K562 (cell line): ENCODE results near the gene VAPB. TPM values are rescaled to one million over a fixed set of nuclear protein-coding genes. Genes with fewer than 3 reads are reported as not detected.

Source experiments
- BRCA1 ChIP-seq, 2 experiments: fragments of 450-650 bp in 1 of 2; sonication (generic) in 1 of 2; formaldehyde crosslinking in 1 of 2; IDR thresholded peaks; 2 replicates each; pipeline versions ENCODE4 v1.5.0 to v1.6.1; 2017 to 2020; ENCODE audit warnings: mild to moderate bottlenecking in 1 of 2, missing genetic modification reagents in 1 of 2
- FOXK1 ChIP-seq: sonication (generic); formaldehyde crosslinking; IDR thresholded peaks from 2 replicates; pipeline ENCODE4 v1.8.0; 2022; ENCODE audit warnings: missing genetic modification reagents, mild to moderate bottlenecking, borderline replicate concordance
- ILF3 ChIP-seq: fragments of 450-650 bp; IDR thresholded peaks from 2 replicates; pipeline ENCODE4 v1.6.1; 2018; ENCODE audit warnings: antibody characterized with exemption, mild to moderate bottlenecking, moderate library complexity, borderline replicate concordance
- SIN3B ChIP-seq: fragments of 450-650 bp; IDR thresholded peaks from 2 replicates; pipeline ENCODE4 v1.6.1; 2017; ENCODE audit warnings: low read depth, mild to moderate bottlenecking, moderate library complexity
- polyA plus RNA-seq, 8 experiments: library from polyadenylated mRNA; depleted of rRNA in 4 of 8; stranded (reverse) in 5 of 8; unstranded in 3 of 8; fragments of >200 nt; fragmentation: Nextera tagmentation in 2 of 8; fragmentation: Illumina TruSeq in 1 of 8; extraction: Ambion mirVana in 2 of 8; extraction: Trizol in 1 of 8; gene quantifications; 2 replicates each; pipeline versions ENCODE4 v1.2.1 to v1.2.3, GENCODE V29; 2011 to 2014; ENCODE audit warnings: inconsistent platforms in 1 of 8, missing spikeins in 1 of 8
- total RNA-seq, 7 experiments: library from RNA; depleted of rRNA in 6 of 7; stranded (reverse); fragments of >200 nt in 6 of 7; fragmentation: Illumina TruSeq in 2 of 7; extraction: Trizol in 2 of 7; gene quantifications; 2 replicates each; pipeline versions ENCODE4 v1.2.1 to v1.2.3, GENCODE V29; 2011 to 2021; ENCODE audit warnings: low replicate concordance in 1 of 7
- TF ChIP-seq, protein P1 (sequence below), 2 experiments: fragments of 450-650 bp in 1 of 2; sonication (generic) in 1 of 2; formaldehyde crosslinking in 1 of 2; IDR thresholded peaks; 2 replicates each; pipeline versions ENCODE4 v1.7.1 to v1.9.0; 2016 to 2022; ENCODE audit warnings: inconsistent platforms in 1 of 2, mild to moderate bottlenecking in 1 of 2, missing genetic modification reagents in 1 of 2

Gene VAPB
- total and polyA plus RNA-seq, 9 of the 15 experiments (the other 6 are each of a cell fraction or from before 2014, with no cell fraction given) = 3.4 to 51.0 (median 27.9) TPM

DNA sequence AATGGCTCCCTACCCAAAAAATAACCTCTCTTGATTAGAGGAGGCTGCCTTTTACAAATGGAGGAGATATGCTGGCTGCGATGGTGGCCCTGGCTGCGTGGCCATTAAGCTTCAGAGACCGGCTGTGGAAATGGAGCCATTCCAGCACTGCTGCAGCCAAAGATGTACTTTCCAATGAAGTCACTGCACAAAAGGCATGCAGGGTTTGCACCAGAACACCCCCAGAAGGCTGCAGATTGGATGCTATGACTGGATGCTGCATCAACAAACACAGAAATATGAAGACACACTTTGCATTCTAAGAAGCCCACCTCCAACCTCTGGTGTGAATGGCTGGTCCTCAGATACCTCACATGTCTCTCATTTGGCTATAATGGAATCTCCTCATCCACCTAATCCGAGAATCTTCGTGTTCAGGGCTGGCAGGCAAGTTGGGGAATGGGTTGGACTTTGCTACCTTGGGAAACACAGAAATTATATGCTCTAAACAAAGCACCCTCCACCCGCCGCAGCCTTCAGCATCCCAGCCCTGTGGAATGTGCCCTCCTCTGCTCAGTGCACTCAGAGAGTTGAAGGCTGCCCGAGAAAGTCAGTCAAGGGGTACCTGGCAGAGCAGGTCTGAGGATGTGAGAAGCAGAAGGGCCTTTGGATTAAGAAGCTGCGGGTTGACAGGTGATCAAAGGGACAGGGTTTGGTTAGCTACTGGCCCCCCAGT, 90.9 kb downstream of the VAPB start (continued):
- TF ChIP-seq, protein P1, sequence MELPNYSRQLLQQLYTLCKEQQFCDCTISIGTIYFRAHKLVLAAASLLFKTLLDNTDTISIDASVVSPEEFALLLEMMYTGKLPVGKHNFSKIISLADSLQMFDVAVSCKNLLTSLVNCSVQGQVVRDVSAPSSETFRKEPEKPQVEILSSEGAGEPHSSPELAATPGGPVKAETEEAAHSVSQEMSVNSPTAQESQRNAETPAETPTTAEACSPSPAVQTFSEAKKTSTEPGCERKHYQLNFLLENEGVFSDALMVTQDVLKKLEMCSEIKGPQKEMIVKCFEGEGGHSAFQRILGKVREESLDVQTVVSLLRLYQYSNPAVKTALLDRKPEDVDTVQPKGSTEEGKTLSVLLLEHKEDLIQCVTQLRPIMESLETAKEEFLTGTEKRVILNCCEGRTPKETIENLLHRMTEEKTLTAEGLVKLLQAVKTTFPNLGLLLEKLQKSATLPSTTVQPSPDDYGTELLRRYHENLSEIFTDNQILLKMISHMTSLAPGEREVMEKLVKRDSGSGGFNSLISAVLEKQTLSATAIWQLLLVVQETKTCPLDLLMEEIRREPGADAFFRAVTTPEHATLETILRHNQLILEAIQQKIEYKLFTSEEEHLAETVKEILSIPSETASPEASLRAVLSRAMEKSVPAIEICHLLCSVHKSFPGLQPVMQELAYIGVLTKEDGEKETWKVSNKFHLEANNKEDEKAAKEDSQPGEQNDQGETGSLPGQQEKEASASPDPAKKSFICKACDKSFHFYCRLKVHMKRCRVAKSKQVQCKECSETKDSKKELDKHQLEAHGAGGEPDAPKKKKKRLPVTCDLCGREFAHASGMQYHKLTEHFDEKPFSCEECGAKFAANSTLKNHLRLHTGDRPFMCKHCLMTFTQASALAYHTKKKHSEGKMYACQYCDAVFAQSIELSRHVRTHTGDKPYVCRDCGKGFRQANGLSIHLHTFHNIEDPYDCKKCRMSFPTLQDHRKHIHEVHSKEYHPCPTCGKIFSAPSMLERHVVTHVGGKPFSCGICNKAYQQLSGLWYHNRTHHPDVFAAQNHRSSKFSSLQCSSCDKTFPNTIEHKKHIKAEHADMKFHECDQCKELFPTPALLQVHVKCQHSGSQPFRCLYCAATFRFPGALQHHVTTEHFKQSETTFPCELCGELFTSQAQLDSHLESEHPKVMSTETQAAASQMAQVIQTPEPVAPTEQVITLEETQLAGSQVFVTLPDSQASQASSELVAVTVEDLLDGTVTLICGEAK (IDR thresholded peaks at IDR 0.05) = no peak
- TF ChIP-seq, protein P1 (CRISPR knock-in tag; IDR thresholded peaks at IDR 0.05) = no peak
- TF ChIP-seq ILF3 = no peak
- no peak for TF ChIP-seq SIN3B
- no peak for TF ChIP-seq BRCA1 (IDR thresholded peaks at IDR 0.05)
- no peak for TF ChIP-seq BRCA1 (CRISPR knock-in tag; IDR thresholded peaks at IDR 0.05)
- TF ChIP-seq FOXK1 (CRISPR knock-in tag) = no peak
